Spleen (tissue), 7 donors: ENCODE data around the gene PTPN6.

Source experiments
- CTCF ChIP-seq, 11 experiments: fragments of 200-600 bp in 7 of 11; fragments of 450-650 bp in 4 of 11; sonication (generic) in 4 of 11; IDR thresholded peaks in 8 of 11; conservative IDR thresholded peaks in 3 of 11; 1 replicate in 7 of 11; 2 replicates in 4 of 11; pipeline versions ENCODE4 v1.4.0 to v1.8.0; 2016 to 2021; ENCODE audit warnings: antibody characterized with exemption in 11 of 11, inconsistent platforms in 4 of 11, mild to moderate bottlenecking in 1 of 11
- POLR2A ChIP-seq, 3 donors: fragments of 450-650 bp; IDR thresholded peaks; one replicate each; pipeline ENCODE4 v1.5.1; 2017; ENCODE audit warnings: antibody characterized with exemption in 3 of 3, mild to moderate bottlenecking in 1 of 3
- POLR2AphosphoS5 ChIP-seq, 3 donors: sonication (generic); formaldehyde crosslinking; IDR thresholded peaks; one replicate each; pipeline ENCODE4 v1.5.1; 2017; ENCODE audit warnings: antibody characterized with exemption in 3 of 3
- donor health status: DM: no; HTN: no; CAD: no; lungs with moderate emphysema.
- donor health status: DM: no; HTN: no; CAD: no.
- donor health status: DM: no; HTN: no; CAD: no.

- TF ChIP-seq CTCF (IDR thresholded peaks at IDR 0.05 in 8 of 11, conservative IDR thresholded peaks at IDR 0.05 in 3 of 11) (no peak), POLR2AphosphoS5 (IDR thresholded peaks at IDR 0.05) (peak in 1 of 3 donors; percentile 6), POLR2A (IDR thresholded peaks at IDR 0.05) (no peak)
Measured at GRCh38 chr12:6929466-6930452, 21.4 kb upstream of the PTPN6 start.
